Fibroblast of skin of abdomen (primary cell): ENCODE measurements around the gene HTT.

ENCODE experiments used
- DNase-seq: peaks from one replicate; pipeline ENCODE4 v3.0.0-alpha.2; 2013

The HTT gene

GRCh38 chr4:3251691-3252479, 177.4 kb downstream of the HTT start:
- no peak for DNase-seq

- no peak for DNase-seq
Measured at GRCh38 chr4:3252480-3252828, 178.0 kb downstream of the HTT start.

DNA sequence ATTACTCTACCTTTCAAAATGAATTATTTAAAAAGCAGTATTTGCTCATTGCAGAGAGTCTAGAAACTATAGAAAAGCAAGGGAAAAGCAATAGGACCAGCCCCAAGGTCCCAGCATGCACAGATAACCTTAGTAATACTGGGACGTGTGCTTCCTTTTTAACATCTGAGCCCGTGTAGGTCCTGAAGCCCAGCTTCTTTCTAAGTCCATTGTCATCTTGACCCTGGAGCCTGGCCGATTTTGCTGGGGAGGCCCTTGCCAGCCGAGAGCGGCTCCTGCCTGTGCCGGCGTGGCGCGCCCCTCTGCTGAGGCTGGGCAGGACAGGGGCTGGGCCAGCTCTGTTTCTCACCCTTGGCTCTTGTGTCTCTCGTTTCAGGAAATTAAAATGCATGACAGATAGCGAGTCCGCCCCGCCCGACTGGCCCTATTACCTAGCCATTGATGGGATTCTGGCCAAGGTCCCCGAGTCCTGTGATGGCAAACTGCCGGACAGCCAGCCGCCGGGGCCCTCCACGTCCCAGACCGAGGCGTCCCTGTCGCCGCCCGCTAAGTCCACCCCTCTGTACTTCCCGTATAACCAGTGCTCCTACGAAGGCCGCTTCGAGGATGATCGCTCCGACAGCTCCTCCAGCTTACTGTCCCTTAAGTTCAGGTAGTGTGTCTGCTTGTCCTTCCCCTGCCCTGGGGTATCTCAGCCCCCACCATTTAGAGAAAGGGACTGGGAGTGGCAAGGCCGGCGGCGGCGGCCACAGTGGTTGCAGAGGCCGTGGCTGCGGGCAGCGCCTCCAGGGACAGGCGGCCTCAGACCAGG, 178.6 kb downstream of the HTT start:
- DNase-seq: no peak

- no peak for DNase-seq
Measured at GRCh38 chr4:3253808-3254207, 179.3 kb downstream of the HTT start.

DNA sequence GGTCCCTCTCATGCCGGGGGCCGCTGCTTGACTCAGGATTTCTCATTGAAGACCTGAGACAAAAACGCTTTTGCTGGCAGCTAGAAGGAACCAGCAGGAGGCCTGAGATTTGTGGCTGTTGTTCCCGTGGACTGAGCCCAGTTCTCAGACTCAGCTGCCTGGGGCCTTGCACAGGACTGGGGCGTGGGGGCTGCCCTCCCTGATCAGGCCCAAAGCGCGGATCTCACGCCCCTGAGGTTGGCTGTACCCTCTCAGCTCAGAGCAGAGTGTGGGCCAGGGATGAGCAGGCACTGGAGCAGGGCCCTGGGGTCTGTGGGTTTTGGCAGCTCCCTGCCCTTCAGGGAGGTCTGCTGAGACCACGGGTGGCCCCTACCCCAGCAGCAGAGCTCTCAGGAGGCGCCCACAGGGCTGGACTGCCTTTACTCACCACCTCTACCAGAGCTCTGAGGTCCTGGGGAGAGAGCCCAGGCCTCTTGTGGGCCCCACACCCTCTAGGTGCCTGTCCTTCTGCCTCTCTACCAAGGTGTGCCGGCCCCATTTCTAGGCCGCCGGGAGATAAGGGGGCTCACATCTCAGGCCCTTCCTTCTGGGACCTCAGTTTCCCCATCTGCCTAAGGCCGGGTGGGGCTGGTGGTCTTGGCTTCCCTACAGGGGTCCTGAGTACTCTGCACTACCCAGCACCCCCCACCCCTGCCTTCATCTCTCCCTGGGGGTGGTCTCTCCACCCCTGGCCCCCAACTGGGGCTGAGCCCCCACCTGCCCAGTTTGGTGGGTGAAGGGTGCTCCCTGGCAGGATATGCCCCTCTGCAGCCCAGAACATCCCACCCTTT, 180.0 kb downstream of the HTT start:
- no peak for DNase-seq

- no peak for DNase-seq
Measured at GRCh38 chr4:3255611-3256186, 181.2 kb downstream of the HTT start.

GRCh38 chr4:3256230-3257102, 182.0 kb downstream of the HTT start:
- DNase-seq: no peak

GRCh38 chr4:3257103-3257555, 182.6 kb downstream of the HTT start:
- no peak for DNase-seq

DNA sequence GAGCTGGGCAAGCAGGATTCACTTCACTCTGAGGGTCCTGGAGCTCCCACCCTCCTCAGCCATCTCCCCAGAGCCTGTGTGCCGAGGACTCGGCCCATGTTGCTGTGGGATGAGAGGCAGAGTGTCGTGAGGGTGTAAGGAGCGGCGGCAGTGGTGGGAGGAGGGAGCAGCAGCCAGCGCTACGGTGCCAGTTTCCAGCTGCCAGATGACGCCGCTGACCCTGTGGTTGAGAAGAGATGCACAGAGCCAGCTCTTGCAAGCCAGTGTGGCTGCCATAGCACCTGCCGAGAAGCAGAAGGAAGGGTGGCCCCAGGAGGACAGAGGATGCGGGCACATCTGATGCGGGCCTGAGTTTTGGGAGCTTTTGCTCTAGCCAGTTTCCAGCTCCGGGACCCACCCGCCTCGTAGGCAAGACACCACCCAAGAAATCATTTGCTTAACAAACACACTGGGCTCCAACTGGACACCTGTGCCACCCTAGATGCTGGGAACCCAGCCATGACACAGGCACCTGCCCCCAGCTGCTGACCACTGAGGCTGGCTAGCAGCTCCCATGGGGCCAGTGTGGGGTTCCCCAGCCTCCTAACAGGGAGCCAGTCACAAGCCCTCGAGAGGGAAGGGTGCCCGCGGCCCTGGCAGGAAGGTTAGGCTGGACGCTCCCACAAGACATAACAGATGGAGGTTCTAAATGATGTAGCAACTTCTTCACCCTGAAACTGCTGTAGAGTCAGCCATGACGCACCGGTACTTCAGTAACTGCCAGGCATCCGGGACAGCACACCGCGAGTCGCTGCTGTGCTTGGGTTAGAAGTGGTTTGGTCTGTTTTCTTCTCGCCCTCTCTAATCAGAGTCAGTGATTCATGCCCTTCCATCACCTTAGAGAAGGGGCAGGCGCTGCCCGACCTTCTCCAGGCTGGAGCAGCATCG, 183.3 kb downstream of the HTT start:
- DNase-seq: peak; percentile 39

DNA sequence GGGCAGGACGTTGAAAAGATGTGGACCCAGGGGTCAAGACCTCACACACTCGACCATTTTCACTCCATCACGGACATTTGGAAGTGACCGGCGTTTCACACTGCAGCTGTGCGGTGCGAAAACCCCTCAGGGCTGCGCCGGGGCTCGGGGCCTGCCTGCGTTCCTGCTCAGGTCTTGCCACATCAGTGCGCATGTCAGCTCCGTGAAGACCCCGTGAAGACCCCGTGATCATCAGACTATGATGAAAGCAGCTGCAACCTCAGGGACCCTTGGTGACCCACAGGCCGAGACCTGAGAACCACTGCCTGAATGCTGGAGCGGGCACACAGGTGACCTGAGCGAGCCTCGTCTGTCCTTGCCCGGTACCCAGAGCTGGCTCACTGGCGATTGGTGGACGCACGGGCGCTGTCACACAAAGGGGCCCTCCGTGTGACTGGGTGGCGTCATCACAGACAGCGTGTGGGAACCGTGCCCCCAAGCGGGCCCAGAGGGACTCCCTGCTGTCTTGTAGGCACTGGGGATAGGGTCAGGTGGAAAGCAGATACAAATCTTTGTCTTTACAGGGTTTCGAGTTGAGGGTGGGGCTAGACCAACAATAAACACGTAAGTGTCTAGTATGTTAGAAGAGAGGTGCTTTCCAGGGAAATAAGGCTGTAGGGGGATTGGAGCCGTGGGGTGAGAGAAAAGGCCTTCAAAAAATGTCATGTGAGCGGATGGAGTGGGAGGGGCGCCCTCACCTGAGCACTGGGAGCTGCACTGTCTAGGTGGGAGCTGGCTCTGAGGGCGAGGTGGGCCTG, 187.1 kb downstream of the HTT start:
- DNase-seq: no peak

GRCh38 chr4:3262208-3263052, 187.9 kb downstream of the HTT start:
- DNase-seq: no peak

DNA sequence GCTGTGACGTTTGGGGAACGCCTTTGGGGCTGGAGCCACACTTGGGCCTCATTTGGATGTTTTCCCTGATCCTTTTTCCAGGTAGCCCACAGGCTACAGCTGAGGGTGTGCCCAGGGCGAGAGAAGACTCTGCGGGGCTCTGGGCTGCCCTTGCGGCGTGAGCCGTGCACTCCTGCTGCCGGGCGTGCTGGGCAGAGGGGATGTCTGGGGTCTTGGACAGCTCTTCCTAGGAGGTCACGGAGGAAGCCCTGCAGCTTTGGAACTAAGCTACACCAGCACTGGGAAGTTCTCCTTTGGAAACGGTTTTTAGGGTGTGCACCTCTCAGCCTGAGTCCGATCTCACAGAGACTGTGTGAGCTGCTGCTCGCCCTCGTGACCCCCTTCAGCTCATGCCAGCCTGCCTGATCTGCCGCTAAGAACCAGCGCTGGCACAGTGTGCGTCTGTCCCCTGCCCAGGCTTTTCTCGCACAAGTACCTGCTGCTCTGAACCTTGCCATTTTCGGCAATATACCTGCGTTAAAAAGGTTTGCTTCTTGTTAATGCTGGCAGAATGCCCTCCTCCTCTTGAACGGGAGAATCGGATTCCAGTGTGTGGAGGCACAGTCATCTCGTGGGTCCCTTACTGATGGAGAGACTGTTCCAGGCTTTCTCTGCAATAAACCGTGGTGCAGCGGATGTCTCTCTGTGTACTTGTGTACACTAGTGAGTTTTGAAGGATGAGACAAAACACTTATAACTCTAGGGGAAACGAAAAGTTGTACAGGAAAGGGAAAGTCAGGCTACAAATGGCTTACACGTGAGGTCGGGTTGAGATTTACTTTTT, 188.8 kb downstream of the HTT start:
- no peak for DNase-seq

- peak; percentile 22 for DNase-seq
Measured at GRCh38 chr4:3263876-3264193, 189.4 kb downstream of the HTT start.

- no peak for DNase-seq
Measured at GRCh38 chr4:3266076-3266475, 191.6 kb downstream of the HTT start.

GRCh38 chr4:3267576-3268394, 193.3 kb downstream of the HTT start:
- no peak for DNase-seq

DNA sequence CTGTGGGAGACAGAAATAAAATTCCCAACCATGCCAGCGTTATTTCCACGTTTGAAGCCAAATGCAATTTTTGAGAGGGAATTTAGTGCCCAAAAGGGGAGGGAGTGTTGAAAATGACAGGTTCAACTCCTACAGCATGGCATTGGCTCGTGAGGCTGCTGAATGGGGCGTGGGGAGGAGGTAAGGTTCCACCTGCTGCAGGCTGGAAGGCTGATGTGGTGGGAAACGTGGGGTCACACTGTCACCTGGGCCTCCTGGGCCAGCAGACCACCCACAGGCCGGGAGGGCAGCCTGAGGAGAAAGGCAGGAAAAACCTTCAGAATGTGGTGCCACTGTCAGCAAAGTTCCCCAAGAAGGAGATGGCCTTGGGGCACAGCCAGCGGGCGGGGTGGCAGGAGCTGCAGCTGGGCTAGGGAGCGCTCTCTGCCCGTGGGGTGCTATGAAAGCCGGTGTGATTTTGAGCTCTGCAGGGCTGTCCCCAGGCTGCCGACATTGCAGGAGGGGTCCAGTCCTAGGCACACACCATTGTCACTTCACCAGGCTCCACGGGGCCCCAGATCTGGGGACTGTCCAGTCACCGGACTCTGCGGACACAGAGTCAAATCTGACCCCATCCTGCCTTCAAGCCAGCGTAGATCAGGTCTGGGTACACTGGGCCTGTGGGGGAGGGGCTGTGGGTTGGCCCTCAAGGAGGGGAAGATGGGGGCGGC, 194.1 kb downstream of the HTT start:
- no peak for DNase-seq
